Tibial artery (tissue), 4 donors: ENCODE results near the gene UPK3A.

Source experiments
- DNase-seq, 2 donors: peaks; one replicate each; pipeline ENCODE4 v3.0.0-alpha.2; 2019
- H3K27ac ChIP-seq, 2 donors: fragments of 200-600 bp; sonication (generic) in 1 of 2; 1 replicate in 1 of 2; 2 replicates in 1 of 2; pipeline ENCODE4 v1.5.1; 2018 to 2019; ENCODE audit warnings: mild to moderate bottlenecking in 1 of 2
- H3K27me3 ChIP-seq, 2 donors: fragments of 200-600 bp; sonication (generic) in 1 of 2; one replicate each; pipeline versions ENCODE4 v1.5.1 to v1.6.0; 2016 to 2019
- H3K36me3 ChIP-seq, 3 donors: fragments of 200-600 bp; sonication (generic) in 2 of 3; one replicate each; pipeline ENCODE4 v1.5.1; 2016 to 2019; ENCODE audit warnings: mild to moderate bottlenecking in 2 of 3
- H3K4me1 ChIP-seq, 4 donors: fragments of 200-600 bp; sonication (generic) in 2 of 4; 1 replicate in 3 of 4; 2 replicates in 1 of 4; pipeline ENCODE4 v1.5.1; 2016 to 2019
- H3K4me3 ChIP-seq, 2 donors: fragments of 200-600 bp; sonication (generic) in 1 of 2; 1 replicate in 1 of 2; 2 replicates in 1 of 2; pipeline ENCODE4 v1.5.1; 2018 to 2019; ENCODE audit warnings: mild to moderate bottlenecking in 2 of 2
- H3K9me3 ChIP-seq, 3 donors: fragments of 200-600 bp; sonication (generic) in 1 of 3; one replicate each; pipeline ENCODE4 v1.5.1; 2016 to 2019
- intact Hi-C: fragments of 100-400 bp; cut with DNase I; formaldehyde crosslinking; loops from one replicate; pipeline ENCODE4 v1.15.0; 2023; ENCODE audit warnings: low total_unique reads
- TF ChIP-seq, protein P1 (sequence below), 2 experiments: fragments of 200-600 bp in 1 of 2; fragments of 450-650 bp in 1 of 2; IDR thresholded peaks; one replicate each; pipeline ENCODE4 v1.5.1; 2017 to 2019; ENCODE audit warnings: antibody characterized with exemption in 2 of 2, mild to moderate bottlenecking in 1 of 2, moderate library complexity in 1 of 2

The UPK3A gene

GRCh38 chr22:45268167-45268957 lies 16.4 kb upstream of the UPK3A start:
- Histone ChIP-seq H3K27ac (peak overlapping the region; percentile 64 to 69), H3K27me3 (no peaks in the 10 kb centered on the region), H3K4me1 (peaks cover 3 to 51% (median 33%) of the 10 kb centered on the region in 4 donors), H3K4me3 (peak overlapping the region; percentile 55), H3K36me3 (no peaks in the 10 kb centered on the region), H3K9me3 (no peaks in the 10 kb centered on the region)
- TF ChIP-seq, protein P1, sequence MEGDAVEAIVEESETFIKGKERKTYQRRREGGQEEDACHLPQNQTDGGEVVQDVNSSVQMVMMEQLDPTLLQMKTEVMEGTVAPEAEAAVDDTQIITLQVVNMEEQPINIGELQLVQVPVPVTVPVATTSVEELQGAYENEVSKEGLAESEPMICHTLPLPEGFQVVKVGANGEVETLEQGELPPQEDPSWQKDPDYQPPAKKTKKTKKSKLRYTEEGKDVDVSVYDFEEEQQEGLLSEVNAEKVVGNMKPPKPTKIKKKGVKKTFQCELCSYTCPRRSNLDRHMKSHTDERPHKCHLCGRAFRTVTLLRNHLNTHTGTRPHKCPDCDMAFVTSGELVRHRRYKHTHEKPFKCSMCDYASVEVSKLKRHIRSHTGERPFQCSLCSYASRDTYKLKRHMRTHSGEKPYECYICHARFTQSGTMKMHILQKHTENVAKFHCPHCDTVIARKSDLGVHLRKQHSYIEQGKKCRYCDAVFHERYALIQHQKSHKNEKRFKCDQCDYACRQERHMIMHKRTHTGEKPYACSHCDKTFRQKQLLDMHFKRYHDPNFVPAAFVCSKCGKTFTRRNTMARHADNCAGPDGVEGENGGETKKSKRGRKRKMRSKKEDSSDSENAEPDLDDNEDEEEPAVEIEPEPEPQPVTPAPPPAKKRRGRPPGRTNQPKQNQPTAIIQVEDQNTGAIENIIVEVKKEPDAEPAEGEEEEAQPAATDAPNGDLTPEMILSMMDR (IDR thresholded peaks at IDR 0.05), result no peak
- intact Hi-C loops, result loop anchor here (2.0 kb wide), 2 partner anchors 166 to 288 kb away; no protein-coding TSS in a partner anchor
- no peak for DNase-seq

DNA sequence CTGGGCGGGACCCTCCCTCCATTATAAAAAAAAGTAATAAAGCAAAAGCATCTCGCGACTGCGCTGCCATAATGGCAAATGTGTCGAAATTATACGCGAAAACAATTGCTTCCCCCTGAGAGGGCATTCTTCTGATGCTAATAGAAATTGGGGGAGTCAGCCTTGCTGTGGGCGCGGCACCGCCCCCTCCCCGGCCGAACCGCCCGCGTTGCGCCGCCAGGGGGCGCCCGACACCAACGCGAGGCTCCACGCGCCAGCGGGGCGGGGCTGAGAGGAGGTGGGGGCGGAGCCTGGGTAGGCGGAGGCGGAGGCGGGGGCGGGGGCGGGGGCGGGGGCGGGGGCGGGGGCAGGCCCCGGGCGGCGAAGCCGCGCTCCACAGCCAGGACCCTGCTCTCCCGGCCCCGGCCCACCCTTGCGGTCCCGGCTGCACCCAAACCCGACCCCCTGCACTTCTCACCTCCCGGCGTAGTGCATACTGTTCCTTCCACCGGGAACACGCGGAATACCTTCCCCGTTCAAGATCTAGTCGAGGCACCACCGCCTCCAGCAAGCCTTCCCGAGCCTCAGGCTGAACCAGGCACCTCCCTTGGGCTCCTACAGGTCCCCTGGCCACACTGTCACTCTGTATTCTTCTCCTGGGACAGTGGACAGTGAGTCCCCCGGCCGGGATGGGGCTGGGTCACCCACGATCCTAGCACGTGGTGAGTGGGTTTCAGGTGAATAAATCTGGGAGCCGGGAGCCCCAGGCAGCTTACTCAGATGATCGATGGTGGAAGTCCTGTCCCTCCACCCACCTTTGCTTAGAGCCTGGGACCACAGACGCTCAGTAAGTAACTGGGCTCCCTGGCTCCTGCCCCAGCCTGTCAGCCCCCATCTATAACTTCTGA lies 15.5 kb upstream of the UPK3A start:
- Histone ChIP-seq H3K4me3 (peak overlapping the region; percentile 55), H3K27me3 (no peaks in the 10 kb centered on the region), H3K36me3 (no peaks in the 10 kb centered on the region), H3K9me3 (no peaks in the 10 kb centered on the region), H3K4me1 (peaks cover 3 to 43% (median 30%) of the 10 kb centered on the region in 4 donors), H3K27ac (peak overlapping the region; percentile 64 to 69)
- peak; percentile 79 to 85 for DNase-seq
- TF ChIP-seq, protein P1 (IDR thresholded peaks at IDR 0.05), result peak; percentile 89 to 97
- intact Hi-C loops, result loop anchor here (2.0 kb wide), 2 partner anchors 166 to 288 kb away; no protein-coding TSS in a partner anchor

DNA sequence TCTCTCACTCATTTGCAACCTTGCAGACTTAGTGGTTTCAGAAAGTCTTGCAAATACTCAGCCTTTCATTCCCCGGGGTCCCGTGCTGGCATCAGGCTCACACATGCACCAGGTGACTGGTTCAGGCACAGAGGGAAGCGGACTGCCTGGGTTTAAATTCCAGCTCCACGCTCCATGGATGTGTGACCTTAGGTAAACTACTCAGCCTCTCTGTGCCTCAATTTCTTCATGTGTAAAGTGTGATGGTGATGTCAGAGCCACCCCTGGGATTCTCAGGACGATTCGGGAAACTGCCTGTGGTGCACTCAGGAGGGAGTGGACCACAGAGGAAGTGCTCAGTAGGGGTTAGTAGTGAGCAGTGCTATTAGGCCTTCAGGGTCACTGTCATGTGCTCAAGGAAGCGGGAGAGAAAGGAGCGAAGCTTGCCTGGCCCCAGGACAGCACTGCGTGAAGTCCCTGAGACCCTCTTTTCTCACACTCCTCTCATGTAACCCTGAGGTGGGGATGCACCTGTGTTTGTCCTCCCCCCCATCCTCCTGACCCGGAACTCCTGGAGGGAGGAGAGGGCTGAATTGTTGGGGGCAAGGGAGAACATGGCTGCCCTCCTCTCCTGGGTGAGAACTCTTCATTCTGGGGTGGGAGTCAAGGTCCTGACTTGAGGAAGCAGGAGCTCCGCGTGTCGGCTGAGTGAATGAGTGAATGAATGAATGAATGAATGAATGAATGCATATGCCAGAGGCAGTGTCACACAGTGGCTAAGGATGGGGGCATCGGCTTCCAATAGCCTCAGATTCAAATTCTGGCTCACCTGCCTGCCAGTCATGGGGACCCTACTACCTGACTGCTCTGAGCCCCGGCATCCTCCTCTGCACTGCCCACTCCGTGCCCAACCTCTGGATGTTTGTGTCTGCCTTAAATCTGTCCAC lies 14.4 kb upstream of the UPK3A start:
- intact Hi-C loops, result loop anchor here (2.0 kb wide), 1 partner anchor 48 kb away; no protein-coding TSS in a partner anchor
- TF ChIP-seq, protein P1 (IDR thresholded peaks at IDR 0.05), result no peak
- H3K36me3 ChIP-seq, result no peaks in the 10 kb centered on the region
- no peak overlapping the region for H3K4me3 ChIP-seq
- H3K27ac ChIP-seq, result peak overlapping the region in 1 of 2 donors; percentile 66
- no peaks in the 10 kb centered on the region for H3K27me3 ChIP-seq
- H3K4me1 ChIP-seq, result peaks cover 3 to 43% (median 30%) of the 10 kb centered on the region in 4 donors
- H3K9me3 ChIP-seq, result no peaks in the 10 kb centered on the region
- no peak for DNase-seq

DNA sequence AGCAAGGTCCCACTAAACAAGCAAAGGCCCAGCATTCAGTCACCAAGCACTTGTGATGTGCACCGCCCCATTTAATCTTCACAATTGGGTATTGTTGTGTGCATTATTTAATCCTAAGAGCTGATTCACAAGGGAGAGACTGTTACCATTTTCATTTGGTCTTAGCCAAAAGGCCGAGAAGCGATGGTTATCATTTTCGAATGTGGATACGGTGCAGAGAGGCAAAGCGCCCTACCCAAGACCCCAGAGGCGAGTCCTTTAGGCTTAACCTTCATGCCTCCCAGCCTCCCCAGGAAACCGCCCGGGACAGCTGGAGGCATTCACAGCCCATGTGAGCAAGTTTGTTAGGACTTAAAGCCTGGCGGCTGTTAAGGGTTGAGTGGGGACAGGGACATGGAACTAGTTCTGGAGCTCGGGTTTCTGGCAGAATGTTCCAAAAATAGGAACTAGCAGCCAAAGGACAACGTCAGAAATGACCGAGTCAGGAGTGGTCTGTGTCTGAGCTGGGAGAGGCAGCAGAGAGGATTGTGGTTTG lies 13.0 kb upstream of the UPK3A start:
- H3K4me3 ChIP-seq, result no peak overlapping the region
- H3K27me3 ChIP-seq, result no peaks in the 10 kb centered on the region
- peak; percentile 74 to 84 for DNase-seq
- H3K36me3 ChIP-seq, result no peaks in the 10 kb centered on the region
- H3K27ac ChIP-seq, result peak overlapping the region; percentile 63 to 66
- intact Hi-C loops, result loop anchor here (2.0 kb wide), 1 partner anchor 47 kb away; no protein-coding TSS in a partner anchor
- H3K4me1 ChIP-seq, result peaks cover 3 to 43% (median 30%) of the 10 kb centered on the region in 4 donors
- TF ChIP-seq, protein P1 (IDR thresholded peaks at IDR 0.05), result no peak
- H3K9me3 ChIP-seq, result no peaks in the 10 kb centered on the region
